NCI-H345 treated with DMSO at 0.1 percent for 48 hours (cell line): ENCODE results near the gene ATG4B.
"Not testable (repeated sequence)": the region's sequence is repeated elsewhere in the genome, so short reads cannot be mapped to it uniquely, and the experiment has no call there.

ENCODE experiments used
- DNase-seq: peaks from one replicate; lab custom pipeline; 2025; ENCODE audit not compliant: unreplicated experiment; lab: John Stamatoyannopoulos, UW

Gene ATG4B

GRCh38 chr2:241637018-241637794 is at the start of gene ATG4B, which contains the start of gene THAP4:
Gene ATG4B, plus strand, starts transcription at chr2:241637693. Its CDS starts 22 bp downstream, at chr2:241637715.
Gene THAP4, minus strand, starts transcription at chr2:241637158. Its CDS starts 141 bp downstream, at chr2:241637017.
- peak; percentile 78 for DNase-seq

DNA sequence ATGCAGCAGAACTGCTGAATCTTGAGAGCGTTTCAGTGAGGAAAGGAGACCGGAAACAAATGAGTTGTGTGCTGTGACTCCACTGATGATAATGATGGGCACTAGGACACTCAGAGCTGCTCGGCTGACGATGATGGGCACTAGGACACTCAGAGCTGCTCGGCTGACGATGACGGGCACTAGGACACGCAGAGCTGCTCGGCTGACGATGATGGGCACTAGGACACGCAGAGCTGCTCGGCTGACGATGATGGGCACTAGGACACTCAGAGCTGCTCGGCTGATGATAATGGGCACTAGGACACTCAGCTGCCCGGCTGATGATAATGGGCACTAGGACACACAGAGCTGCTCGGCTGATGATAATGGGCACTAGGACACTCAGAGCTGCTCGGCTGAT is 47.6 kb upstream of the ATG4B start:
- not testable (repeated sequence) for DNase-seq

DNA sequence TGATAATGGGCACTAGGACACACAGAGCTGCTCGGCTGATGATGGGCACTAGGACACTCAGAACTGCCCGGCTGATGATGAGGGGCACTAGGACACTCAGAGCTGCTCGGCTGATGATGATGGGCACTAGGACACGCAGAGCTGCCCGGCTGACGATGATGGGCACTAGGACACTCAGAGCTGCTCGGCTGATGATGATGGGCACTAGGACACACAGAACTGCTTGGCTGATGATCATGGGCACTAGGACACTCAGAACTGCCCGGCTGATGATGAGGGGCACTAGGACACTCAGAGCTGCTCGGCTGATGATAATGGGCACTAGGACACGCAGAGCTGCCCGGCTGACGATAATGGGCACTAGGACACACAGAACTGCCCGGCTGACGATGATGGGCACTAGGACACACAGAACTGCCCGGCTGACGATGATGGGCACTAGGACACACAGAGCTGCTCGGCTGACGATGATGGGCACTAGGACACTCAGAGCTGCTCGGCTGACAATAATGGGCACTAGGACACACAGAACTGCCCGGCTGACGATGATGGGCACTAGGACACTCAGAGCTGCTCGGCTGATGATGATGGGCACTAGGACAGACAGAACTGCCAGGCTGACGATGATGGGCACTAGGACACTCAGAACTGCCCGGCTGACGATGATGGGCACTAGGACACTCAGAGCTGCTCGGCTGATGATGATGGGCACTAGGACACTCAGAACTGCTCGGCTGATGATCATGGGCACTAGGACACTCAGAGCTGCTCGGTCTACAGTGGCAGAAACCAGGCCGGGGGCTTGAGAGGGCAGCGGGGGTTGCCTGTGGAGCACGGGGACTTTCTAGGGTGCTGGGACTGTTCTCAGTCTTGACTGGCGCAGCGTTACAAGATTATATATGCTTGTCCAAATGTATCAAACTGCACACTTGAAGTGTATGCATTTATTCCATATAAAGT is 46.7 kb upstream of the ATG4B start:
- DNase-seq: not testable (repeated sequence)

DNA sequence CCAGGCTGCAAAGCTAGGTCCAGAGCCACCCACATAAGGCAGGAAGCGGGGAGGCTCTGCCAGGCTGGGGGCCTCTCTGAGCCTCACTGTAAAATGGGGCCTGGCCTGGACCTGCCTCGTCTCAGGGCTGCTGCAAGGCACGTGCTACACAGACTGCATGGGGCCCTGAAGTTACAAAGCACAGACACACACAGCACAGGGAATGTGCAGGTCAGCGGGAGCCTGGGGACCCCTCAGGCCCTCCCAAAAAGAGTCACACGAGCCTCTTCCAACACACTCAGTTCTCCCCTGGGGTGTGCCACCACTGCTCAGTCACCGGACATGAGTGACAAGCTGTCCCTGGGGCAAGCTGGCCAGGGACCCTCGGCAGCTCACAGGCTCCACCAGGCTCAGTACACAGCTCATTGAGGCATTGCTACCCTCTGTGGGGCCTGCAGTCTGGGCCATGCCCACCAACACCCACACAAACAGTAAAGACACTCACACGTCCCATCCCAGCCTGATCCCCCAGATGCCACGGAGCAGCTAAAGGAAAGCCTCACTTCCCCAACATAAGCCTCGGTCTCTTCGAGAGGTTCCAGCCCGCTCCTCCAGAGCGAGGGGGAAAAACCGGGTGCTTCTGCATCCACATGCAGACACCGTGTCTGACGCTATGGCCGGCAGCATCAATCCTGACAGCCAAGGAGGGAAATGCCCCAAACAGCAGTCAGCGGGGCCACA is 45.2 kb upstream of the ATG4B start:
- no peak for DNase-seq

DNA sequence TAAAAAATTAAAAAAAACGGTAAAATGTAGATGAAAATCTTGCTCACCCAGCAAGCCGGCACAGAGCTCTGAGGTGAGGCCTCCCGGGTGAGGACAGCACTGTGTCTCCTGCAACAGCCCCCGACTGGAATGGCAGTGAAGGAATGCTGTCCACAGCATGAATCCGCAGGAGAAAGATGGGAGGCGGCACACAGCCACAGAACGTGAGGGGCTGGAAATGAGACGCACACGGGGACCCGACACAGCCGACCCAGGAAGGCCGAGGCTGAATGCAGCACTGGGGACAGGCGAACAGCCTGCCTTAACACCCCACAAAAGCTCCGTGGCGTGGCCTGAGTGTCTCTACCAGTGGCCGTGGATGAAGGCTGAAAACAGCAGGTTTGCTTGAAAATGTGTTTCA is 44.2 kb upstream of the ATG4B start:
- DNase-seq: no peak

GRCh38 chr2:241595600-241596140 is 41.8 kb upstream of the ATG4B start:
- no peak for DNase-seq

DNA sequence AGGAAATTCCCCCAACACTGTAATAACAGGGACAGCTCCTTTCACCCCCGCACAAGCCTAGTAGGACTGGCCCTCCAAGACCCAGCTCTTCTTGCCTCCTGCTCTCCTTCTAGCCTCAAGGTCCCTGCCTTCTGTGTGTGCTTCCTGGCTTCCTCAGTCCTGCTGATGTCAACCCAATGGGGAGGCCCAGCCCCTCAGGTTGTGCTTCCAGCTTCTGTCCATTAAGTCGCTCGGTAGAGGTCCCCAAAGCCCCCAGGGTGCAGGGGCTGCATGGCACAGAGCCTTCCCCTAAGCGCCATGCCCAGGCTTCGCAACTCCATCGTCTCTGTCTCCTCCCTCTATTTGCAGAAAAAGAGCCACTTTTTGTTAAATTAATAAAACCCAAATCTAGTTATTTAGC is 39.9 kb upstream of the ATG4B start:
- no peak for DNase-seq

- no peak for DNase-seq
Measured at GRCh38 chr2:241598061-241598460, 39.4 kb upstream of the ATG4B start.

- no peak for DNase-seq
Measured at GRCh38 chr2:241598487-241598886, 39.0 kb upstream of the ATG4B start.

GRCh38 chr2:241599615-241600014 is 37.9 kb upstream of the ATG4B start:
- DNase-seq: no peak

- DNase-seq: no peak
Measured at GRCh38 chr2:241601841-241602240, 35.7 kb upstream of the ATG4B start.

GRCh38 chr2:241602720-241603119 is 34.8 kb upstream of the ATG4B start:
- no peak for DNase-seq

- DNase-seq: no peak
Measured at GRCh38 chr2:241603686-241604085, 33.8 kb upstream of the ATG4B start.

DNA sequence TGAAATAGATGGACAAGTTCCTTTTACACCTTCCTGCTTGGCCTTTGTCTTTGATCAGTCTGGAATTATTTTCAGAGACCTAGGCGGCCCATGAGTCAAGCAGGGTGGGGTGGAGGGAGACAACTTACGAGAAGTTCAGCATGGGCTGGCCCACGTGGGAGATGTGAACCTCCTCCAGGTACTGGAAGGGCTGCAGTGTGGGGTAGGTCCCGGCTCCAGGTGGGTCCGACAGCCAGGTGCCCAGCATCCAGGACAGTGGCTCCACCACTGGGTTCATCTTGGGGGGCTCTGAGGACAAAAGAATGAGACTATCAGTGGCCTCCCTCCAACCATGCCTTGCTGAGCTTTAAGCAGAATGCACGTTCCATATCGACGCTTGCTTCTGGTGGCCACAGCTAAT is 31.3 kb upstream of the ATG4B start:
- DNase-seq: no peak

- no peak for DNase-seq
Measured at GRCh38 chr2:241607162-241607885, 30.2 kb upstream of the ATG4B start.

GRCh38 chr2:241608881-241609280 is 28.6 kb upstream of the ATG4B start:
- no peak for DNase-seq

DNA sequence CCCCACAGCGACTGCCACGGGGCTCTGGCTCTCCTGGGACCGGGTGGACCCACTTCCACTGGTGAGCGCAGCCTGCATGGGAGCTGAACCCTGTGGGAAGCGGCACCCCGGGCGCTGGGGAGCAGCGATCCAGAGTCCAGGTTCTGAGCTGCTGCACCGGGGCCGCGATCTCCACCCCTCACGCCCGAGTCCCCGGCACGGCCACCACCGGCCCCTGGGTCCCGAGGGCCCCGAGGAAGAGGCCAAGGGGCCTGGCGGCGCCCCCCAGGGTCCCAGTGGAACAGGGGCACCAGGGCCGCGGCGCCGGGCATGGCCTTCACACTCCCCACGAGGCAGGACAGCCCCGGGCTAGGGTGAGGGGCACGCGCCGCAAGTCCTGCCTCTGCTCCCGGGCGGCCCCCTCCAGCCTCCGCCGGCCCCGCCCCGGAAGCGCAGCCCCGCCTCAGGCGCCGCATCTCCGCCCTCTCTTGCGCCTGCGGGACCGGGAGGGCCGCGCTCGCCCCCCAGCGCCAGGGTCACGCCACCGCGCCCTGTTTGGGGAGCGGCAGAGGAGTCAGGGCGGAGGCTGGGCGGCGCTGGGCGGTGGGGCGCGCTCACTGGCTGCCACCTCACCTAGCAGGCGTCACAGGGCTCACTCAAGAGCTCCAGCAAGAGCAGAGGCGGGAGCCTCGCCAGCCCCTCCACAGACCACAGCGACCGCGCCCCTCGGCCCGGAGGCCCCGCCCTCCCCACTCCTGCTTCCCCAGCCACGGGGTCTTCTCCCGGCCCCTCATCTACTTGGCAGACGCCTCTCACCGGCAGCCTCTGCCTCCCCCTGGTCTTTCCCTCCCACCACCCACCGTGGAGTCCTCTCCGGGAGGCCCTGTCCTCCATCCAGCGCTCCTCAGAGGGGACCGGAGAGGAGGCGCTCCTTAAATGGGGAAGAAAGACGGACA is 27.4 kb upstream of the ATG4B start:
- DNase-seq: no peak

GRCh38 chr2:241611062-241611461 is 26.4 kb upstream of the ATG4B start:
- no peak for DNase-seq
